Measurements from ENCODE around the gene TOM1.
"Not testable (repeated sequence)": the region's sequence is repeated elsewhere in the genome, so short reads cannot be mapped to it uniquely, and the experiment has no call there.

The TOM1 gene

DNA sequence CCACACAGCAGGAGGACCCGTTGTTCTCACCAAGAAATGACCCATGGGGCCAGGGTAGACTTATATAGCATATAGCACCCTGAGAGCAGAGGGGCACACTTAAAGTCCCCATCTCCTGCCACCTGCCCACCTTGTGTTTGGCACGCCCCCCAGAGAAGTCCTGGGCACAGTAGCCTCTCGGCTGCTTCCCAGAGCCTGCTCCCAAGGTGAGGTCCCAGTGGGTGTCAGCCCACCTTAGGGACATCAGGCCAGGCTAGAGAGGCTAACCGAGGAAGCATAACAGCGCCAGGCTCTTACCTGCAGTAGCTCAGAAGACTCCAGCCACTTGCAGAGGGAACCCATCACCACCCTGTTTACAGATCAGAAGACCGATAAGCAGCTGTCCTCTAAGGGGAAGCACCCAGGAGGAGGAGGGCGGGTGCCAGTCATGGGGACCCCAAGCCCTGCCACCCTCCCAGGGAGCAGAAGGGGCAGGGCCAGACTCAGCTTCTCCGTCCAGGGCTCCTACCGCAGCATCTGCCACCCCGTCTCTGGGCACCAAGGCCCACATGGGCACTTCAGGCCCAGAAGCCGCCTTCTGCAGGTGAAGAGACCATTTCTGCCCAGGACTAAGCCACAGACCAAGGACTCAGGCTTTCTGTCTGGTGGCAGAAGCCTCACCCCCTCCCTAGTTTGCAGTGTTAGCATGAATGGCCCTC is 46.3 kb downstream of the TOM1 start:
- no peak for DNase-seq (ENCODE audit: low read depth, low spot score)

- no peak for DNase-seq (ENCODE audit: low read depth, low spot score)
Measured at GRCh38 chr22:35346596-35347220, 47.0 kb downstream of the TOM1 start.

GRCh38 chr22:35347462-35347861 is 47.8 kb downstream of the TOM1 start:
- DNase-seq (ENCODE audit: low read depth, low spot score): no peak

- no peak for DNase-seq (ENCODE audit: low read depth, low spot score)
Measured at GRCh38 chr22:35348026-35348590, 48.4 kb downstream of the TOM1 start.

DNA sequence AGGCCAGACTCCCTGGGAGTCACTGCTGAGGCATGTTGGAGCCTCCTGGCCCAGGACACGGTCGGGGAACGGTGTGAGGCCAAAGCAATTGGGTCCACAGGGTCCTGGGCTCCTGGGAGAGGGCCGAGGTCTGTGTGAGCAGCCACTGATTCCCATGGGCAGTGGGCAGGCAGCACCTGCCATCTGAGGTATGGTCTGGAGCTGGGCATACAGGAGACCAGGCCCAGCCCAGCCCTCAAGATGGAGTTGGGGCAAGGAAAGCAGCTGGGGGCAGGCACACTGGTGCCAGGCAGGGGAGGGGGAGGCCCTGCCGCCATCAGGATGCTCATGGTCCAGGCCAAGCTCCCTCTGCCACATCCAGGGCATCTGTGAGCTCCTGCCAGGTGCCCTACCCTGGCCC is 49.0 kb downstream of the TOM1 start:
- DNase-seq (ENCODE audit: low read depth, low spot score): no peak

GRCh38 chr22:35349368-35349703 is 49.6 kb downstream of the TOM1 start:
- DNase-seq (ENCODE audit: low read depth, low spot score): no peak

DNA sequence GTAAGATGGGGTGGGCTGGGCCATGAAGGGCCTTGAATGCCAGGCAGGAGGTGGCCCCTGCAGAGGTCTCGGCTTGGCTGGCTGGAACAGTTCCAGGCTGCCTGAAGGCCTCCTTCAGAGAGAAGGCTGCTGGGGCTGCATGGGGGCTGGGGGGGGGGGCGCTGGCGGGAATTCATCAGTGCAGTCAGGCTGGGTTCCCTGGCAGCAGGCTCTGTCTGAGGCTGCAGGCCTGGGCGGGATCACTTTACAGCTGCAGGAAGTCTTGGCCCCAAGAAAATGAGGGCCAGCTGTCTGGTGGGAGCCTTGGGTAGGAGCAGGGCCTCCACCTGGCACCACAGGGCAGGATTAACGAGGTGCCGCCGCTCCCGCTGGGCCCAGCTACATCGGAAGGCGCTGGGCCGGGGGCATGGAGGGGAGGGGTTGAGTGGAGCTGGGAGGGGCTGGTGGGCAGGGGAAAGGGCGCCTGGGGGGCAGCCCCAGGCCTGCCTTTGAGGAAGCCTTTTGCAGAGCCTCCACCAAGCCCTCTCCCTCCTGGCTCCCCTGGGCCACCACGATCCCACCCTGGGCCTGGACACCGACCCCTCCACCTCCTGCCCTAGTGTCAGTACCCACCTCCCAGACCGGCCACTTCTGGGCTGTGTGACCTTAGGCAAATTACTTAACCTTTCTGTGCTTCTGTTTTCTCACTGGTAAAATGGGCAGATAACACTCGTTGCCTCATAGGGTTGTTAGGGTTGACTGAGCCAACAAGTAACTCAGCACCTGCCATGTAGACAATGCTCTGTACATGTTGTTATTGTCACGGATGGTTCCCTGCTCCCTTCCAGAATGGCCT is 50.2 kb downstream of the TOM1 start:
- no peak for DNase-seq (ENCODE audit: low read depth, low spot score)

GRCh38 chr22:35350539-35351503 is 51.1 kb downstream of the TOM1 start:
- peak; percentile 71 for DNase-seq (ENCODE audit: low read depth, low spot score)

DNA sequence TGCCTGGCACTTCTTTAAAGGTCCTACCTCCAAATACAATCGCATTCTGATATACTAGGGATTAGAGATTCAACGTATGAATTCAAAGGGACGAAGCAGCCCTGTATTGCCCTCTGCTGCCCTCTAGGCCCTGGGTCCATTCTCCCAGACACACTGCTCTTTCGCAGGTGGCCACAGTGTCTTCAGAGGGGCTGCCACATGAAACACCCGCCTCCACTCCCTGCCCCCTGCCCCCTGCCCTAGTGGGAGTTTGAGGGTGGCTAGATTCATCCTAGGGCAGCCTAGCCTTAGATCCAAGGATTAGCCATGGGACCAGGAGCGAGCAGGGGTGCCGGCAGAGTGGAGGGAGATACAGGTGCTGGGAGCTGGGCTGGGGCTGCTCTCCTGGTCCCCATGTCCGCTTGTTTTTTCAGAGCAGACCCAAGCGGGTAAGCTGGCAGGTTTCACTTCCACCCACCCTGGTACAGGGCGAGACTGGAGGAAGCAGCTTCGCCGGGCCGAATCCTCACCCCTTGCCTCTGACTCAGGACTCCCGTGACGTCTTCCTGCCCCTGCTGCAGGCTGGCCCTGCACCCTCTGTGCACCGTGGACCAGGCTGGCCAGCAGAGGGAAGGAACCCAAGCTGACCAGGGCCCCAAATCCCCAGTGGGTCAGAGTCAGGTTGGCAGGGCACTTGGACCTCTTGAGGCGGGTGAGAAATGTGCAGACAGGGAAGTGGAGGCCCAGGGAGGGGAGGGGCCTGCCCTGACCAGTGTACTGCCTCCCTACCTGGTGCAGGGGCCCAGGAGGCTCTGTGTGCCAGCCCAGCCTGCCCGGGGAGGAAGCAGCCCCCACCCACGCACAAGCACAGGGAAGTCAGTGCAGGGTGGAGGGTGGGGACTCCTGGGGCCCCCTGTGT is 52.8 kb downstream of the TOM1 start:
- no peak for DNase-seq (ENCODE audit: low read depth, low spot score)

GRCh38 chr22:35353318-35353717 is 53.6 kb downstream of the TOM1 start:
- no peak for DNase-seq (ENCODE audit: low read depth, low spot score)

DNA sequence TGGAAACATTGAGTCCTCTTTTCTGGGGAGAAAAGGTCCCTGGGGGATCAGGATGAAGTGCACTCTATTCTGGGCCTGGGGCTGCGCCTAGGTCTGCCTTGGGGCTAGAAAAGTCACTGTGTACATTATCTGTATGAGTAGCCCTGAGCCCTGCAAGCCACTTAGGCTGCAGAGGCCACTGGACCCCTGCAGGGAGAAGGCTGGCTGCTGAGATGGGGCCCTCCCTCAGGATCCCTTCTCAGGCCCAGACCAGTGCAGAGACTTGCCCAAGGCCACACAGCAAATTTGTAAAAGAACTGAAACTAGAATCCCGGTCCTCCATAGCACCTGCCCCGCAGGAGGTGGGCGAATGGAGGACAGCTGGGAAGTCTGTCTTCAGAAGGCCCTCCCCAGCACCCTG is 54.4 kb downstream of the TOM1 start:
- DNase-seq (ENCODE audit: low read depth, low spot score): no peak

DNA sequence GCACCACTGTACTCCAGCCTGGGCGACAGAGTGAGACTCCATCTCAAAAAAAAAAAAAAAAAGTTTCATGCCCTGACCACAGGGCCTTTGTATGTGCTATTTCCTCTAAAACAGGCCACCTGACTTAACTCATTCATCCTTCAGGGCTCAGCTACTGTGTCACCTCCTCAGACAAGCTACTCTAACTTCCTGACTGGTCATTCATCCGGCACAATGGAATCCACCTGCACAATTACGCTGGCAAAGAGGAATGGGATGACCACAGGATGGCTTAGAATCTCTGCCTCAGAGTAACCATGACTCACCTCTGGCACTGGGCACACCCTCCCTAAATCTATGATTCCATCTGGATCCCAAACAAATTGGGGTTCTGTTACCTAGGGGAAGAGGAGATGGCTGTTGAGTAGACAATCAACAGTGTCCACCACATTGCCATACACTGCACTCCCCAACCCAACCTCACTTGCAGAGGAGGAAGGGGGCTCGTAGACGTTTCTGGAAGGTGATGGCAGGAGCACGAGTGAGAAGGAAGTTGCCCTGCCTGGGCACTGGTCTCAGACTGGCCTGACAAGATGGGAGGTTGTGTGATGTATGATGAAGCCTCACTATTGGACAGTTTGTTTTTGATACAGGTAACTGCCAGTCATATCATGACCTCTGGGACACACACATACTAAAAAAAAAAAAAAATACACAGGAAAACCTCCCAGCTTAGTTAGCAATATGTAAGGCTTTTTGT is 58.4 kb downstream of the TOM1 start:
- no peak for DNase-seq (ENCODE audit: low read depth, low spot score)

DNA sequence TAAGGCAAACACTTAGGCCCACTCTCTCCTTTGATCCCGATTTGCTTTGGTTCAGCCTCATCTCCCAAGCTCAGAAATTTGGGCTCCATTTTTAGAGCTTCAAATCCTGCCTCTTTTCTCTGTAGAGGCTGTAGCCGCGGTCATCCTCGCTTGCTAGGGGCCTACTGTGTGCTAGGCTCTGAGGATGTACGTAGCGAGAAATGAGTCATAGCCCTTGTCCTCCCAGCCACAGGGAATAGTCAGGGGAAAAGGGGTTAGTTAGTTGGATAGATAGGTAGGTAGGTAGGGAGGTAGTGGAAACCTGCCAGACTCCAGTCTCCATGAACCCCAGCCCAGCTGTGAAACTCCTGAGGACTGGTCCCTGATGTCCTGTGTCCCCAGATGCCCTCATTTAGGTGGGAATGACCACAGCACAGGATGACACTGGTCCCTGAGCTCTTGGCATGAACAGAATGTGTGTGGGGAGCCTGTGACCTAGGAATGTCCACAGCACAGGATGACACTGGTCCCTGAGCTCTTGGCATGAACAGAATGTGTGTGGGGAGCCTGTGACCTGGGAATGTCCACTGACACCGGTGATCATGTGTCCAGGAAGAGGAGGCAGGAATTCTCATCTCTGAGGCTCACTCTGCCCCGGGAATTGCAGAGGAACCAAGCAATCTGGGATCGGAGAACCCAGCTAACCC is 59.8 kb downstream of the TOM1 start:
- no peak for DNase-seq (ENCODE audit: low read depth, low spot score)

DNA sequence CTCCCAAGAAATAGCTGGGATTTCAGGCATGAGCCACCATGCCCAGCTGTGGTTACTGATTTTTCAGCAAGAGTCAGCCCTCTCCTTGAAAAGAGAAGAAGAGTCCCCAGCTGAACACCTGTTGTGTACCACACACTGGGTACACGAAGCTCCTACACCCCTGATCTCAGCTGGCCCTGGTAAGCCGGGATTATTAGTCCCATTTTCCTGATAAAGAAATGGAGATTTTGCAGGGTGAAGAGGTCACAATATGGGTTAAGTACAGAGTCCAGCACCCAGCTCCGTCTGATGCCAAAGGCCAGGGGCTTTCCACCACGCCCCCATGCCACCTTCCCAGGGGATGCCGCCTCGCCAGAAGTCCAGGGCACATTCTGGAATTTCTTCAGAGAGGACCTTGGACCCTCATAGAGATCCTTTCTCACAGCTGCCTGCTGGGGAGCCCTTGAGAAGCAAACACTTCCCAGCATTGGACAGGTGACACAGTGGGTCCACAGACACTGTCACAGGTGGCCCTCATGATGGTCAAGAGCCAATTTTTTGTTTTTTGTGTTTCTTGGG is 61.4 kb downstream of the TOM1 start:
- no peak for DNase-seq (ENCODE audit: low read depth, low spot score)

DNA sequence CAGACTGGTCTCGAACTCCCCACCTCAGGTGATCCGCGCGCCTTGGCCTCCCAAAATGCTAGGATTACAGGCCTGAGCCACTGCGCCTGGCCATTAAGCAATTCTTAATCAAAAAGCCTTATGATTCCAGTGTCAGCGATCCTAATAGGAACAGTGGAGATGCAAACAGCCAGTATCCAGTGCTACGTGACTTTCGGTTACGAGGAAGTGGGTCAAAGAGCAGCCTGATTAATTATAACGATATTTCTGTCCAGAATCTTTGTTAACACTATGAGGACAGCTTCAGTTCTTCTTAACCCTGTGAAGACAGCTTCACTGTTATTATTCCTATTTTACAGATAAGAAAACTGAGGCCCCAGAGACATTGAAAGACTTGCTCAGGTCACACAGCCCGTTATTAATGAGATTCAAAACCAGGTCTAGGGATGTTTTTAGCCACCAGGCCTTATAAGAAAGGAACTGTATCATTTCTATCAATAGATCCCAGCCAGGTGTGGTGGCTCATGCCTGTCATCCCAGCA is 63.9 kb downstream of the TOM1 start:
- no peak for DNase-seq (ENCODE audit: low read depth, low spot score)

DNA sequence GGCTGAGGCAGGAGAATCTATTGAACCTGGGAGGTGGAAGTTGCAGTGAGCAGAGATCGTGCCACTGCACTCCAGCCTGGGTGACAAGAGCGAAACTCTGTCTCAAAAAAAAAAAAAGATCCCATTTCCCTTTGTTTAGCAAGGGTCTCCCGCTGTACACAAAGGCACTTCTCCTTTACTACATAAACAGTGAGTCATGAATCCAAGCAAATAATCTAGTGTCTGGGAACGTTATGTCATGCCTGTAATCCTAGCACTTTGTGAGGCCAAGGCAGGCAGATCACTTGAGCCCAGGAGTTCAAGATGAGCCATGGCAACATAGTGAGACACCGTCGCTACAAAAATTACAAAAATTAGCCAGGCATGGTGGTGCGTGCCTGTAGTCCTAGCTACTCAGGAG is 64.5 kb downstream of the TOM1 start:
- DNase-seq (ENCODE audit: low read depth, low spot score): not testable (repeated sequence)

- no peak for DNase-seq (ENCODE audit: low read depth, low spot score)
Measured at GRCh38 chr22:35367331-35367886, 67.7 kb downstream of the TOM1 start.

- DNase-seq (ENCODE audit: low read depth, low spot score): no peak
Measured at GRCh38 chr22:35368386-35368785, 68.7 kb downstream of the TOM1 start.
